GM21447 (cell line): ENCODE data around the gene ATG7.
"Not testable (repeated sequence)": the region's sequence is repeated elsewhere in the genome, so short reads cannot be mapped to it uniquely, and the experiment has no call there.

Source experiments
- ATAC-seq: cut with Tn5 transposase; IDR thresholded peaks from one replicate; pipeline ENCODE4 v1.9.1; 2021; ENCODE audit not compliant: unreplicated experiment

Gene ATG7

GRCh38 chr3:11420066-11420465 is 147.9 kb downstream of the ATG7 start:
- no peak for ATAC-seq

GRCh38 chr3:11422291-11422690 is 150.1 kb downstream of the ATG7 start:
- no peak for ATAC-seq

GRCh38 chr3:11423868-11424267 is 151.7 kb downstream of the ATG7 start:
- ATAC-seq, result no peak

GRCh38 chr3:11424277-11424676 is 152.1 kb downstream of the ATG7 start:
- no peak for ATAC-seq

GRCh38 chr3:11430207-11430606 is 158.0 kb downstream of the ATG7 start:
- ATAC-seq, result no peak

- ATAC-seq, result no peak
Observed at GRCh38 chr3:11430624-11431023, 158.4 kb downstream of the ATG7 start.

GRCh38 chr3:11431319-11431718 is 159.1 kb downstream of the ATG7 start:
- no peak for ATAC-seq

- no peak for ATAC-seq
Observed at GRCh38 chr3:11434017-11434526, 161.9 kb downstream of the ATG7 start.

- ATAC-seq, result no peak
Observed at GRCh38 chr3:11434563-11435096, 162.4 kb downstream of the ATG7 start.

- no peak for ATAC-seq
Observed at GRCh38 chr3:11435440-11436165, 163.4 kb downstream of the ATG7 start.

- ATAC-seq, result no peak
Observed at GRCh38 chr3:11436775-11437174, 164.6 kb downstream of the ATG7 start.

GRCh38 chr3:11437506-11437905 is 165.3 kb downstream of the ATG7 start:
- ATAC-seq, result no peak

GRCh38 chr3:11438646-11439045 is 166.4 kb downstream of the ATG7 start:
- ATAC-seq, result no peak

GRCh38 chr3:11441346-11441745 is 169.1 kb downstream of the ATG7 start:
- not testable (repeated sequence) for ATAC-seq

GRCh38 chr3:11444404-11444803 is 172.2 kb downstream of the ATG7 start:
- no peak for ATAC-seq

- ATAC-seq, result not testable (repeated sequence)
Observed at GRCh38 chr3:11445193-11445592, 173.0 kb downstream of the ATG7 start.

- ATAC-seq, result no peak
Observed at GRCh38 chr3:11445883-11446282, 173.7 kb downstream of the ATG7 start.

- no peak for ATAC-seq
Observed at GRCh38 chr3:11447584-11448200, 175.5 kb downstream of the ATG7 start.

GRCh38 chr3:11450015-11450414 is 177.8 kb downstream of the ATG7 start:
- no peak for ATAC-seq

- ATAC-seq, result no peak
Observed at GRCh38 chr3:11452312-11452711, 180.1 kb downstream of the ATG7 start.

- ATAC-seq, result no peak
Observed at GRCh38 chr3:11452885-11453847, 181.0 kb downstream of the ATG7 start.
